H9 (cell line): ENCODE measurements around the gene TP73. TPM values are rescaled to one million over a fixed set of nuclear protein-coding genes. Genes with fewer than 3 reads are reported as not detected.

ENCODE experiments used
- DNase-seq: peaks from one replicate; pipeline ENCODE4 v3.0.0-alpha.2; 2017
- H2AFZ ChIP-seq: one replicate; pipeline ENCODE4 v1.6.1; 2013; ENCODE audit warnings: mild to moderate bottlenecking, low read length, control low read depth, moderate library complexity
- H2AK5ac ChIP-seq: 2 replicates; pipeline ENCODE4 v1.6.1; 2013; ENCODE audit warnings: low read length, control low read depth, mixed read lengths; ENCODE audit not compliant: insufficient read length
- H2BK120ac ChIP-seq: one replicate; pipeline ENCODE4 v1.6.1; 2013; ENCODE audit warnings: low read depth, mild to moderate bottlenecking, low read length, control low read depth, inconsistent platforms; ENCODE audit not compliant: poor library complexity, severe bottlenecking
- H2BK12ac ChIP-seq: 2 replicates; pipeline ENCODE4 v1.6.1; 2013; ENCODE audit warnings: low read length, control low read depth, mixed read lengths, low read depth; ENCODE audit not compliant: insufficient read length
- H2BK15ac ChIP-seq: 2 replicates; pipeline ENCODE4 v1.6.1; 2013; ENCODE audit warnings: low read depth, low read length, control low read depth
- H2BK20ac ChIP-seq: one replicate; pipeline ENCODE4 v1.6.1; 2013; ENCODE audit warnings: low read depth, mild to moderate bottlenecking, low read length, control low read depth, inconsistent platforms; ENCODE audit not compliant: poor library complexity, severe bottlenecking
- H2BK5ac ChIP-seq: 2 replicates; pipeline ENCODE4 v1.6.1; 2013; ENCODE audit warnings: low read length, control low read depth, mixed read lengths; ENCODE audit not compliant: insufficient read length
- H3K14ac ChIP-seq: 2 replicates; pipeline ENCODE4 v1.6.1; 2013; ENCODE audit warnings: low read length, control low read depth; ENCODE audit not compliant: insufficient read depth
- H3K18ac ChIP-seq: 2 replicates; pipeline ENCODE4 v1.6.1; 2013; ENCODE audit warnings: low read depth, mild to moderate bottlenecking, mixed read lengths, low read length, control low read depth; ENCODE audit not compliant: insufficient read length
- H3K23ac ChIP-seq: 2 replicates; pipeline ENCODE4 v1.6.1; 2013; ENCODE audit warnings: low read length, control low read depth, mixed read lengths, low read depth; ENCODE audit not compliant: insufficient read length
- H3K23me2 ChIP-seq: 2 replicates; pipeline ENCODE4 v1.6.1; 2013; ENCODE audit warnings: low read depth, mild to moderate bottlenecking, mixed read lengths, low read length, control low read depth; ENCODE audit not compliant: insufficient read length, poor library complexity, severe bottlenecking
- H3K27ac ChIP-seq: 2 replicates; pipeline ENCODE4 v1.5.1; 2013; ENCODE audit warnings: low read length, control low read depth, mixed read lengths, low read depth; ENCODE audit not compliant: insufficient read length
- H3K27me3 ChIP-seq: 2 replicates; pipeline ENCODE4 v1.6.1; 2013; ENCODE audit warnings: low read length, control low read depth, inconsistent platforms; ENCODE audit not compliant: insufficient read depth
- H3K4ac ChIP-seq: 2 replicates; pipeline ENCODE4 v1.6.1; 2013; ENCODE audit warnings: low read depth, mild to moderate bottlenecking, control low read depth, inconsistent platforms, low read length, moderate library complexity
- H3K4me1 ChIP-seq: 2 replicates; pipeline ENCODE4 v1.6.1; 2013; ENCODE audit warnings: low read length, control low read depth, inconsistent platforms; ENCODE audit not compliant: insufficient read depth
- H3K4me2 ChIP-seq: 2 replicates; pipeline ENCODE4 v1.6.1; 2013; ENCODE audit warnings: low read length, control low read depth, mixed read lengths; ENCODE audit not compliant: insufficient read length, insufficient read depth
- H3K56ac ChIP-seq: 2 replicates; pipeline ENCODE4 v1.6.1; 2013; ENCODE audit warnings: low read depth, mild to moderate bottlenecking, mixed read lengths, low read length, control low read depth; ENCODE audit not compliant: insufficient read length
- H3K79me1 ChIP-seq: 2 replicates; pipeline ENCODE4 v1.6.1; 2013; ENCODE audit warnings: low read depth, mild to moderate bottlenecking, moderate library complexity, low read length, control low read depth, inconsistent platforms; ENCODE audit not compliant: insufficient read depth, poor library complexity, severe bottlenecking
- H3K79me2 ChIP-seq: 2 replicates; pipeline ENCODE4 v1.6.1; 2013; ENCODE audit warnings: low read length, control low read depth, inconsistent platforms; ENCODE audit not compliant: insufficient read depth
- H3K9ac ChIP-seq: 2 replicates; pipeline ENCODE4 v1.6.1; 2013; ENCODE audit warnings: low read length, control low read depth, mixed read lengths; ENCODE audit not compliant: insufficient read length; ENCODE audit errors: extremely low read depth
- H3K9me3 ChIP-seq: one replicate; pipeline ENCODE4 v1.6.1; 2013; ENCODE audit warnings: low read depth, low read length, inconsistent platforms; ENCODE audit not compliant: control insufficient read depth
- H3T11ph ChIP-seq: one replicate; pipeline ENCODE4 v1.6.1; 2013; ENCODE audit warnings: mild to moderate bottlenecking, low read length, control low read depth, inconsistent platforms
- H4K20me1 ChIP-seq: one replicate; pipeline ENCODE4 v1.6.1; 2013; ENCODE audit not compliant: control insufficient read depth, insufficient read length, insufficient read depth
- H4K5ac ChIP-seq: 2 replicates; pipeline ENCODE4 v1.6.1; 2013; ENCODE audit warnings: low read depth, mild to moderate bottlenecking, mixed read lengths, low read length, control low read depth; ENCODE audit not compliant: insufficient read length
- H4K8ac ChIP-seq: replicated peaks from 2 replicates; pipeline ENCODE4 v1.6.1; 2013; ENCODE audit warnings: low read length, control low read depth, mixed read lengths, low read depth; ENCODE audit not compliant: insufficient read length
- H4K91ac ChIP-seq: 2 replicates; pipeline ENCODE4 v1.6.1; 2013; ENCODE audit warnings: low read depth, mild to moderate bottlenecking, moderate library complexity, mixed read lengths, low read length, control low read depth; ENCODE audit not compliant: insufficient read length
- H3K27ac Mint-ChIP-seq, 3 experiments: 2 replicates in 2 of 3; 3 replicates in 1 of 3; pipeline ENCODE4 v1.8.0; 2020 to 2021; ENCODE audit warnings: mixed read lengths in 3 of 3, mild to moderate bottlenecking in 1 of 3, moderate library complexity in 1 of 3
- H3K27me3 Mint-ChIP-seq: 2 replicates; pipeline ENCODE4 v1.8.0; 2021; ENCODE audit warnings: low read depth, mild to moderate bottlenecking, moderate library complexity, mixed read lengths
- H3K36me3 Mint-ChIP-seq, 3 experiments: 2 replicates in 2 of 3; 3 replicates in 1 of 3; pipeline ENCODE4 v1.8.0; 2020 to 2021; ENCODE audit warnings: low read depth in 3 of 3, mixed read lengths in 3 of 3; ENCODE audit not compliant: insufficient read depth in 1 of 3
- H3K4me1 Mint-ChIP-seq, 2 experiments: 2 replicates each; pipeline ENCODE4 v1.8.0; 2020; ENCODE audit warnings: mixed read lengths in 2 of 2
- H3K4me3 Mint-ChIP-seq, 2 experiments: 2 replicates in 1 of 2; 3 replicates in 1 of 2; pipeline ENCODE4 v1.8.0; 2020 to 2021; ENCODE audit warnings: mild to moderate bottlenecking in 2 of 2, mixed read lengths in 2 of 2, moderate library complexity in 1 of 2
- H3K9me3 Mint-ChIP-seq, 2 experiments: 2 replicates in 1 of 2; 3 replicates in 1 of 2; pipeline ENCODE4 v1.8.0; 2020; ENCODE audit warnings: mild to moderate bottlenecking in 2 of 2, mixed read lengths in 2 of 2, moderate library complexity in 1 of 2
- WGBS: extraction: QIAGEN DNeasy Blood & Tissue Kit; methylation state at CpG from one replicate; pipeline ENCODE4 v1.1.7; 2013; ENCODE audit warnings: missing lambda C conversion rate, low lambda C conversion rate, mixed read lengths; ENCODE audit not compliant: insufficient read length; ENCODE audit errors: extremely low coverage; 5-methylcytosine and 5-hydroxymethylcytosine counted together
- total RNA-seq: library from RNA; stranded (reverse); gene quantifications from 2 replicates; pipeline ENCODE4 v1.2.1, GENCODE V29; 2021
- TF ChIP-seq, protein P1 (sequence below): fragments of 200-600 bp; sonication (generic); conservative IDR thresholded peaks from 3 replicates; pipeline ENCODE4 v1.8.0; 2021; ENCODE audit warnings: antibody characterized with exemption, mild to moderate bottlenecking

The TP73 gene
- total RNA-seq, 1 experiment from 2014 or later: 4.7 TPM

GRCh38 chr1:3713840-3714239, 61.5 kb downstream of the TP73 start:
- Histone ChIP-seq H3K4me2 (no peak overlapping the region), H2BK5ac (no peak overlapping the region), H3K27ac (no peak overlapping the region), H3K27me3 (no peaks in the 10 kb centered on the region), H3K23me2 (no peaks in the 10 kb centered on the region), H3K4me1 (no peaks in the 10 kb centered on the region), H3T11ph (no peak overlapping the region), H3K79me2 (no peaks in the 10 kb centered on the region), H3K56ac (no peak overlapping the region), H3K79me1 (no peaks in the 10 kb centered on the region), H3K14ac (no peak overlapping the region; the same call in 1 of the 2 replicates), H3K9ac (no peak overlapping the region), H3K4ac (no peak overlapping the region), H3K23ac (no peak overlapping the region), H4K5ac (no peak overlapping the region), H2AFZ (no peak overlapping the region), H3K9me3 (no peaks in the 10 kb centered on the region), H2BK120ac (no peak overlapping the region), H2BK20ac (no peak overlapping the region), H4K8ac (no peak overlapping the region), H2BK15ac (no peak overlapping the region), H4K20me1 (no peaks in the 10 kb centered on the region), H2BK12ac (no peak overlapping the region), H2AK5ac (no peak overlapping the region), H3K18ac (no peak overlapping the region), H4K91ac (no peak overlapping the region)
- no peak for DNase-seq
- H3K27me3 Mint-ChIP-seq: peaks cover 18% of the 10 kb centered on the region
- no peak overlapping the region for H3K4me3 Mint-ChIP-seq
- TF ChIP-seq, protein P1, sequence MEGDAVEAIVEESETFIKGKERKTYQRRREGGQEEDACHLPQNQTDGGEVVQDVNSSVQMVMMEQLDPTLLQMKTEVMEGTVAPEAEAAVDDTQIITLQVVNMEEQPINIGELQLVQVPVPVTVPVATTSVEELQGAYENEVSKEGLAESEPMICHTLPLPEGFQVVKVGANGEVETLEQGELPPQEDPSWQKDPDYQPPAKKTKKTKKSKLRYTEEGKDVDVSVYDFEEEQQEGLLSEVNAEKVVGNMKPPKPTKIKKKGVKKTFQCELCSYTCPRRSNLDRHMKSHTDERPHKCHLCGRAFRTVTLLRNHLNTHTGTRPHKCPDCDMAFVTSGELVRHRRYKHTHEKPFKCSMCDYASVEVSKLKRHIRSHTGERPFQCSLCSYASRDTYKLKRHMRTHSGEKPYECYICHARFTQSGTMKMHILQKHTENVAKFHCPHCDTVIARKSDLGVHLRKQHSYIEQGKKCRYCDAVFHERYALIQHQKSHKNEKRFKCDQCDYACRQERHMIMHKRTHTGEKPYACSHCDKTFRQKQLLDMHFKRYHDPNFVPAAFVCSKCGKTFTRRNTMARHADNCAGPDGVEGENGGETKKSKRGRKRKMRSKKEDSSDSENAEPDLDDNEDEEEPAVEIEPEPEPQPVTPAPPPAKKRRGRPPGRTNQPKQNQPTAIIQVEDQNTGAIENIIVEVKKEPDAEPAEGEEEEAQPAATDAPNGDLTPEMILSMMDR: no peak
- H3K9me3 Mint-ChIP-seq: no peaks in the 10 kb centered on the region
- H3K4me1 Mint-ChIP-seq: peaks cover 5 to 18% of the 10 kb centered on the region in 2 experiments
- WGBS: no CpG with 5 or more reads among the region's 7 CpGs
- no peaks in the 10 kb centered on the region for H3K36me3 Mint-ChIP-seq
- H3K27ac Mint-ChIP-seq: no peak overlapping the region
